Activated CD4-positive, CD25-positive, alpha-beta regulatory T cell (primary cell): ENCODE measurements around the gene GOLGA8B.
"Not testable (repeated sequence)": the region's sequence is repeated elsewhere in the genome, so short reads cannot be mapped to it uniquely, and the experiment has no call there.

Experiments used
- DNase-seq, 4 experiments: peaks; one replicate each; lab custom pipeline; 2025; lab: John Stamatoyannopoulos, UW

GOLGA8B gene

GRCh38 chr15:34598799-34599585 is 15.5 kb upstream of the GOLGA8B start:
- no peak for DNase-seq

GRCh38 chr15:34597316-34597715 is 13.9 kb upstream of the GOLGA8B start:
- DNase-seq = no peak

- DNase-seq = no peak
These were observed 10.9 kb upstream of the GOLGA8B start for GRCh38 chr15:34594361-34594760.

- DNase-seq = no peak
These were observed 7.9 kb upstream of the GOLGA8B start for GRCh38 chr15:34591306-34591705.

GRCh38 chr15:34588046-34588674 is 4.7 kb upstream of the GOLGA8B start:
- DNase-seq = peak in 2 of 4 experiments; percentile 23 to 33

GRCh38 chr15:34585966-34586365 is 2.5 kb upstream of the GOLGA8B start:
- not testable (repeated sequence) for DNase-seq

GRCh38 chr15:34584996-34585395 is 1.5 kb upstream of the GOLGA8B start:
- no peak for DNase-seq

GRCh38 chr15:34584330-34584668 is 848 bp upstream of the GOLGA8B start:
- no peak for DNase-seq

GRCh38 chr15:34582461-34583371 is 735 bp downstream of the GOLGA8B start:
- DNase-seq = peak in 1 of 4 experiments; percentile 8

- DNase-seq = not testable (repeated sequence)
These were observed 1.6 kb downstream of the GOLGA8B start for GRCh38 chr15:34581687-34582460.

- DNase-seq = no peak
These were observed 2.4 kb downstream of the GOLGA8B start for GRCh38 chr15:34581043-34581365.

GRCh38 chr15:34580251-34581042 is 3.0 kb downstream of the GOLGA8B start:
- not testable (repeated sequence) for DNase-seq

GRCh38 chr15:34578283-34578674 is 5.2 kb downstream of the GOLGA8B start:
- DNase-seq = no peak

GRCh38 chr15:34577658-34578282 is 5.7 kb downstream of the GOLGA8B start:
- not testable (repeated sequence) for DNase-seq

- DNase-seq = not testable (repeated sequence)
These were observed 8.4 kb downstream of the GOLGA8B start for GRCh38 chr15:34575035-34575434.

GRCh38 chr15:34572921-34573320 is 10.5 kb downstream of the GOLGA8B start:
- not testable (repeated sequence) for DNase-seq

- DNase-seq = not testable (repeated sequence)
These were observed 11.3 kb downstream of the GOLGA8B start for GRCh38 chr15:34572019-34572641.

- not testable (repeated sequence) for DNase-seq
These were observed 13.6 kb downstream of the GOLGA8B start for GRCh38 chr15:34569670-34570396.

- not testable (repeated sequence) for DNase-seq
These were observed 16.3 kb downstream of the GOLGA8B start for GRCh38 chr15:34567174-34567573.
